AG10803 (cell line): ENCODE measurements around the gene ADGRE1.
A peak's percentile ranks its signal among the peaks of the same experiment; 100 is the strongest.

ENCODE experiments used
- DNase-seq: peaks from one replicate; pipeline ENCODE4 v3.0.0; 2010; ENCODE audit warnings: low read depth
- H3K4me3 ChIP-seq: 2 replicates; pipeline ENCODE4 v1.5.1; 2011; ENCODE audit warnings: mild to moderate bottlenecking, low read length, control low read depth
- TF ChIP-seq, protein P1 (sequence below): conservative IDR thresholded peaks from 2 replicates; pipeline ENCODE4 v1.5.1; 2011; ENCODE audit warnings: mild to moderate bottlenecking, low read length, control low read depth, inconsistent platforms

ADGRE1 gene

GRCh38 chr19:6852001-6852400, 35.4 kb upstream of the ADGRE1 start:
- DNase-seq, result no peak
- no peak overlapping the region for H3K4me3 ChIP-seq
- TF ChIP-seq, protein P1, sequence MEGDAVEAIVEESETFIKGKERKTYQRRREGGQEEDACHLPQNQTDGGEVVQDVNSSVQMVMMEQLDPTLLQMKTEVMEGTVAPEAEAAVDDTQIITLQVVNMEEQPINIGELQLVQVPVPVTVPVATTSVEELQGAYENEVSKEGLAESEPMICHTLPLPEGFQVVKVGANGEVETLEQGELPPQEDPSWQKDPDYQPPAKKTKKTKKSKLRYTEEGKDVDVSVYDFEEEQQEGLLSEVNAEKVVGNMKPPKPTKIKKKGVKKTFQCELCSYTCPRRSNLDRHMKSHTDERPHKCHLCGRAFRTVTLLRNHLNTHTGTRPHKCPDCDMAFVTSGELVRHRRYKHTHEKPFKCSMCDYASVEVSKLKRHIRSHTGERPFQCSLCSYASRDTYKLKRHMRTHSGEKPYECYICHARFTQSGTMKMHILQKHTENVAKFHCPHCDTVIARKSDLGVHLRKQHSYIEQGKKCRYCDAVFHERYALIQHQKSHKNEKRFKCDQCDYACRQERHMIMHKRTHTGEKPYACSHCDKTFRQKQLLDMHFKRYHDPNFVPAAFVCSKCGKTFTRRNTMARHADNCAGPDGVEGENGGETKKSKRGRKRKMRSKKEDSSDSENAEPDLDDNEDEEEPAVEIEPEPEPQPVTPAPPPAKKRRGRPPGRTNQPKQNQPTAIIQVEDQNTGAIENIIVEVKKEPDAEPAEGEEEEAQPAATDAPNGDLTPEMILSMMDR, result no peak

DNA sequence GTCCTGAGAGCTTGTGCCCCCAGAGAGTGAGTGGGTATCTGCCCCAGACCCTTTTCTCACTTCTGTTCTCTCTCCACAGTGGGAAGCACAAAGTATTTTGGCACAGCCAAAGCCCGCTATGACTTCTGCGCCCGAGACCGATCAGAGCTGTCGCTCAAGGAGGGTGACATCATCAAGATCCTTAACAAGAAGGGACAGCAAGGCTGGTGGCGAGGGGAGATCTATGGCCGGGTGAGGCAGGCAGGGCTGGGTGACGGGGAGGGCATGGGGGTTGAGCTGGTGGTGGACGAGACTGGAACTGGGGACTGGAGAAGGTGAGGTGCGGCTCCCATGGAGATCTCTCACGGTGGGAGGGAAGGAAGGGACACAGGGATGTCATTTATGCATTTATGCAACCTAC, 33.5 kb upstream of the ADGRE1 start:
- H3K4me3 ChIP-seq, result no peak overlapping the region
- no peak for DNase-seq
- TF ChIP-seq, protein P1, result no peak

- DNase-seq, result no peak
- TF ChIP-seq, protein P1, result no peak
Observed at GRCh38 chr19:6854758-6855157, 32.6 kb upstream of the ADGRE1 start.

DNA sequence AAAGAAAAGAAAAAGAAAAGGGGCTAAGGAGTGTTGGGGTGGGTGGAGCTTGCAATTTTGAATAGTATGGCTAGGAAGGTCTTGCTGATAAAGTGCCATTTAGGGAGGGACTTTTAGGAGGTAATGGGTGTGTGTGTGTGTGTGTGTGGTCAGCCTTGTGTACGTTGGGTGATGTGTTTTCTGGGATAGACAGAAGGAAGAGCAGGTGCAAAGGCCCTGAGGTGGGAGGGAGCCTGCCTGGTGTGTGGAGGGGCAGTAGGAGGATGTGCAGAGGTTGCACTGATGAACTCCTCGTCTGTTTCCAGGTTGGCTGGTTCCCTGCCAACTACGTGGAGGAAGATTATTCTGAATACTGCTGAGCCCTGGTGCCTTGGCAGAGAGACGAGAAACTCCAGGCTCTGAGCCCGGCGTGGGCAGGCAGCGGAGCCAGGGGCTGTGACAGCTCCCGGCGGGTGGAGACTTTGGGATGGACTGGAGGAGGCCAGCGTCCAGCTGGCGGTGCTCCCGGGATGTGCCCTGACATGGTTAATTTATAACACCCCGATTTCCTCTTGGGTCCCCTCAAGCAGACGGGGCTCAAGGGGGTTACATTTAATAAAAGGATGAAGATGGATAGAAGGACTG, 30.5 kb upstream of the ADGRE1 start:
- TF ChIP-seq, protein P1, result no peak
- no peak overlapping the region for H3K4me3 ChIP-seq
- no peak for DNase-seq

More at GRCh38 chr19:6854758-6855157, 32.6 kb upstream of the ADGRE1 start:
- H3K4me3 ChIP-seq, result no peak overlapping the region

DNA sequence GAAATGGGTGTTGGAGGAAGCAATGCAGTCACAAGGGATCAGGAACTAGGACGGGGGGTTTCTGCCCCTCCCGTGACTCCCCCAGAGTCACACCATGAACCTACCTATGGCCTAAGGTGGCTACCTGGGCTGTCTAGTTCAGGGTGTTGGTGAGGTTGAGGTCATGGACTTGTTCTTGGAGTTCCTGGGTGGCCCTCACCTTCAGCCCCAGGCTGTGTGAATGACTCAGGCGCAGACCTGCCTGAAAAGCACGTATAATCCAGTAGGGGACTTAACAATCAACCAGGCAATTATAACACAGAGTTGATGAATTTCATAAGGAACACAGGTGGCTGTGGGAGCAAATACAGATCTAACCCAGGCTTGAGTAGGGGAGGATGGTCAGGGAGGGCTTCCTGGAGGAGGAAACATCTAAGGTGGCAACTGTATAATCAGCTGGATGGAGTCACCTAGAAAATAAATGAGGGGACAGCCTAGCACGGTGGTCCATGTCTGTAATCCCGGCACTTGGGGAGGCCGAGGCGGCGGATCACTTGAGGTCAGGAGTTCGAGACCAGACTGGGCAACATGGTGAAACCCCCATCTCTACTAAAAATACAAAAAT, 25.6 kb upstream of the ADGRE1 start:
- DNase-seq, result no peak
- TF ChIP-seq, protein P1, result no peak
- no peak overlapping the region for H3K4me3 ChIP-seq

DNA sequence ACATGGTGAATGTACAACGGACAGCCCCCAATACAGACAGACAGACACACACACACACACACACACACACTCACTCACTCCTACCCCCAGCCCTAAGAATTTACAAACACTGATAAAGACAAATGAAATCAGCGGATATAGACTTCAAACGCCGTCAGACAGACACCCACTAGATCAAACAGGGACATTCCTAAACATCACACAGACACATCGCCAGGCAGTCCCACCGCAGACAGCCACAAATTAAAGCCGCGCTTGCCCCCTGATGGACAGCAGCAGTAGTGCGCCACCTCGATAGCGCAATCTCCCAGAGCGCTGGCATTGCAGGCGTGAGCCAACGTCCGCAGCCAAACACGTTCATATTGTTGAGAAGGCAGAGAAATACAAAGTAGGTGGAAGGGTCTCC, 24.7 kb upstream of the ADGRE1 start:
- H3K4me3 ChIP-seq, result peak overlapping the region; percentile 34; the same call in 1 of the 2 replicates
- peak; percentile 73 for DNase-seq
- TF ChIP-seq, protein P1, result peak; percentile 87

GRCh38 chr19:6864325-6864940, 22.9 kb upstream of the ADGRE1 start:
- no peak for DNase-seq

More at GRCh38 chr19:6864325-6864940, 22.9 kb upstream of the ADGRE1 start:
- H3K4me3 ChIP-seq, result no peak overlapping the region
- TF ChIP-seq, protein P1, result no peak
